ENCODE data around the gene TMEM198. TPM values are rescaled to one million over a fixed set of nuclear protein-coding genes. Genes with fewer than 3 reads are reported as not detected.

Gene TMEM198
- polyA plus RNA-seq, 1 donor from 2014 or later: 44.0 TPM

GRCh38 chr2:219527076-219527394 lies 16.8 kb upstream of the TMEM198 start:
- no peaks in the 10 kb centered on the region for H3K9me3 ChIP-seq (ENCODE audit: low read length)
- H3K9me2 ChIP-seq (ENCODE audit: insufficient read depth, low read length): no peaks in the 10 kb centered on the region
- no peak overlapping the region for H3K4me3 ChIP-seq (ENCODE audit: low read length)
- H4K20me1 ChIP-seq (ENCODE audit: insufficient read depth): no peaks in the 10 kb centered on the region
- no peak overlapping the region for H3K27ac ChIP-seq (ENCODE audit: low read length)
- no peak overlapping the region for H3K9ac ChIP-seq (ENCODE audit: low read length)
- H3K36me3 ChIP-seq (ENCODE audit: insufficient read depth, low read length): no peaks in the 10 kb centered on the region
- no peak for TF ChIP-seq MXI1 (conservative IDR thresholded peaks at IDR 0.05; ENCODE audit: poor library complexity, severe bottlenecking)
- no peak for TF ChIP-seq RAD21 (conservative IDR thresholded peaks at IDR 0.05)
- TF ChIP-seq CTCF (IDR thresholded peaks at IDR 0.05; ENCODE audit: poor library complexity, severe bottlenecking): no peak
- no peak for TF ChIP-seq EP300 (conservative IDR thresholded peaks at IDR 0.05; ENCODE audit: poor library complexity, severe bottlenecking)
- no peak for TF ChIP-seq REST (IDR thresholded peaks at IDR 0.05; ENCODE audit: borderline replicate concordance)
- no peak for TF ChIP-seq POLR2AphosphoS5 (IDR thresholded peaks at IDR 0.05)
- TF ChIP-seq SMC3 (conservative IDR thresholded peaks at IDR 0.05; ENCODE audit: poor library complexity): no peak
- no peak for TF ChIP-seq EZH2 (IDR thresholded peaks at IDR 0.05; ENCODE audit: borderline replicate concordance, insufficient read depth, low read length, poor library complexity, severe bottlenecking)
- TF ChIP-seq TAF1 (IDR thresholded peaks at IDR 0.05; ENCODE audit: low read depth): no peak
- no peak overlapping the region for H3K4me2 ChIP-seq (ENCODE audit: low read length)
- no peaks in the 10 kb centered on the region for H3F3A ChIP-seq (ENCODE audit: insufficient read depth, low read length, poor library complexity, severe bottlenecking)
- no peak overlapping the region for H2AFZ ChIP-seq (ENCODE audit: low read depth, low read length)
- no peaks in the 10 kb centered on the region for H3K79me2 ChIP-seq (replicated peaks; ENCODE audit: insufficient read depth, low read length)
- H3K27me3 ChIP-seq (ENCODE audit: insufficient read depth, low read depth, low read length): peaks cover 7% of the 10 kb centered on the region

GRCh38 chr2:219527472-219527871 lies 16.4 kb upstream of the TMEM198 start:
- H3K79me2 ChIP-seq (replicated peaks; ENCODE audit: insufficient read depth, low read length): no peaks in the 10 kb centered on the region
- no peaks in the 10 kb centered on the region for H3F3A ChIP-seq (ENCODE audit: insufficient read depth, low read length, poor library complexity, severe bottlenecking)
- H3K4me2 ChIP-seq (ENCODE audit: low read length): no peak overlapping the region
- H3K9ac ChIP-seq (ENCODE audit: low read length): no peak overlapping the region
- H3K9me3 ChIP-seq (ENCODE audit: low read length): no peaks in the 10 kb centered on the region
- no peak overlapping the region for H3K27ac ChIP-seq (ENCODE audit: low read length)
- no peaks in the 10 kb centered on the region for H3K36me3 ChIP-seq (ENCODE audit: insufficient read depth, low read length)
- H3K9me2 ChIP-seq (ENCODE audit: insufficient read depth, low read length): no peaks in the 10 kb centered on the region
- H4K20me1 ChIP-seq (ENCODE audit: insufficient read depth): no peaks in the 10 kb centered on the region
- peaks cover 7% of the 10 kb centered on the region for H3K27me3 ChIP-seq (ENCODE audit: insufficient read depth, low read depth, low read length)
- H3K4me3 ChIP-seq (ENCODE audit: low read length): no peak overlapping the region
- TF ChIP-seq POLR2AphosphoS5 (IDR thresholded peaks at IDR 0.05) (no peak), REST (IDR thresholded peaks at IDR 0.05; ENCODE audit: borderline replicate concordance) (no peak), CTCF (IDR thresholded peaks at IDR 0.05; ENCODE audit: poor library complexity, severe bottlenecking) (no peak), SMC3 (conservative IDR thresholded peaks at IDR 0.05; ENCODE audit: poor library complexity) (no peak), RAD21 (conservative IDR thresholded peaks at IDR 0.05) (no peak), TAF1 (IDR thresholded peaks at IDR 0.05; ENCODE audit: low read depth) (no peak), EP300 (conservative IDR thresholded peaks at IDR 0.05; ENCODE audit: poor library complexity, severe bottlenecking) (no peak)
- no peak overlapping the region for H2AFZ ChIP-seq (ENCODE audit: low read depth, low read length)
